Measurements from ENCODE around the gene NCAM1.

Gene NCAM1

GRCh38 chr11:113315811-113316210 lies 354.6 kb downstream of the NCAM1 start:
- H3K27ac ChIP-seq: no peak overlapping the region
- no peak for TF ChIP-seq ZFX (IDR thresholded peaks at IDR 0.05; ENCODE audit: borderline replicate concordance)
- TF ChIP-seq CTCF (IDR thresholded peaks at IDR 0.05): no peak

- H3K27ac ChIP-seq: no peak overlapping the region
- TF ChIP-seq ZFX (IDR thresholded peaks at IDR 0.05; ENCODE audit: borderline replicate concordance) (no peak), CTCF (IDR thresholded peaks at IDR 0.05) (no peak)
Measured at GRCh38 chr11:113316256-113316655, 355.0 kb downstream of the NCAM1 start.

GRCh38 chr11:113317339-113317738 lies 356.1 kb downstream of the NCAM1 start:
- TF ChIP-seq CTCF (IDR thresholded peaks at IDR 0.05) (no peak), ZFX (IDR thresholded peaks at IDR 0.05; ENCODE audit: borderline replicate concordance) (no peak)
- H3K27ac ChIP-seq: no peak overlapping the region

GRCh38 chr11:113319085-113319484 lies 357.9 kb downstream of the NCAM1 start:
- no peak for TF ChIP-seq CTCF (IDR thresholded peaks at IDR 0.05)
- no peak for TF ChIP-seq ZFX (IDR thresholded peaks at IDR 0.05; ENCODE audit: borderline replicate concordance)
- H3K27ac ChIP-seq: no peak overlapping the region

- no peak for TF ChIP-seq CTCF (IDR thresholded peaks at IDR 0.05)
- TF ChIP-seq ZFX (IDR thresholded peaks at IDR 0.05; ENCODE audit: borderline replicate concordance): no peak
- H3K27ac ChIP-seq: no peak overlapping the region
Measured at GRCh38 chr11:113322158-113322557, 360.9 kb downstream of the NCAM1 start.

GRCh38 chr11:113324250-113324649 lies 363.0 kb downstream of the NCAM1 start:
- no peak overlapping the region for H3K27ac ChIP-seq
- TF ChIP-seq ZFX (IDR thresholded peaks at IDR 0.05; ENCODE audit: borderline replicate concordance): no peak
- no peak for TF ChIP-seq CTCF (IDR thresholded peaks at IDR 0.05)

Measured in 22Rv1 (cell line).